A549 (cell line): ENCODE results near the gene TIGIT. TPM values are rescaled to one million over a fixed set of nuclear protein-coding genes. Genes with fewer than 3 reads are reported as not detected.

Source experiments
- ATAC-seq, 2 experiments: fragments of 200-7000 bp in 1 of 2; fragments of >200 bp in 1 of 2; cut with Nextera tagmentation in 1 of 2; cut with Tn5 transposase in 1 of 2; 3 replicates each; pipeline versions ENCODE4 v1.8.0 to v1.9.1; 2018 to 2020; ENCODE audit warnings: mild to moderate bottlenecking in 1 of 2, moderate library complexity in 1 of 2
- CTCF ChIA-PET: fragments of 300-600 bp; sonication (Branson Sonifier 250); formaldehyde crosslinking; extraction: SDS; loops from one replicate; lab custom pipeline; 2021; ENCODE audit warnings: antibody characterized with exemption, inconsistent platforms; lab: Yijun Ruan, JAX
- POLR2A ChIA-PET: fragments of 350-600 bp; formaldehyde crosslinking; extraction: SDS; loops from one replicate; lab custom pipeline; 2021; ENCODE audit warnings: antibody characterized with exemption, inconsistent platforms; lab: Yijun Ruan, JAX
- DNase-seq, 2 experiments: peaks; one replicate each; pipeline versions ENCODE4 v3.0.0 to v3.0.0-alpha.2; 2011 to 2016; ENCODE audit warnings: low read depth in 1 of 2, low spot score in 1 of 2
- FAIRE-seq: peaks from 2 replicates; lab custom pipeline; 2011; peaks lifted over from hg19 to GRCh38; lab: Jason Lieb, UNC
- H3K27ac ChIP-seq, 2 experiments: fragments of >200 bp; sonication (Bioruptor Twin); formaldehyde crosslinking; 3 replicates each; pipeline ENCODE4 v1.5.1; 2016 to 2017
- H3K4me1 ChIP-seq: fragments of >200 bp; sonication (Bioruptor Twin); formaldehyde crosslinking; 3 replicates; pipeline ENCODE4 v1.6.1; 2016
- H3K4me2 ChIP-seq: fragments of >200 bp; sonication (Bioruptor Twin); formaldehyde crosslinking; 3 replicates; pipeline ENCODE4 v1.6.1; 2016
- H3K4me3 ChIP-seq: fragments of >200 bp; sonication (Bioruptor Twin); formaldehyde crosslinking; 3 replicates; pipeline ENCODE4 v1.5.1; 2016
- H3K9me3 ChIP-seq: fragments of >200 bp; sonication (Bioruptor Twin); formaldehyde crosslinking; 3 replicates; pipeline ENCODE4 v1.6.1; 2016
- CHD2 ChIP-seq: fragments of 150-350 bp; IDR thresholded peaks from 2 replicates; pipeline ENCODE4 v1.6.1; 2014; ENCODE audit warnings: low read length; ENCODE audit not compliant: partially characterized antibody
- CHD4 ChIP-seq: fragments of 200-600 bp; sonication (generic); IDR thresholded peaks from 2 replicates; pipeline ENCODE4 v1.6.1; 2016; ENCODE audit warnings: antibody characterized with exemption, mild to moderate bottlenecking, borderline replicate concordance
- EHMT2 ChIP-seq: fragments of 200-600 bp; sonication (generic); IDR thresholded peaks from 2 replicates; pipeline ENCODE4 v1.6.1; 2016; ENCODE audit warnings: antibody characterized with exemption, low read depth, mild to moderate bottlenecking, moderate library complexity
- FOSB ChIP-seq: fragments of 250-450 bp; sonication (Bioruptor Pico); IDR thresholded peaks from 2 replicates; pipeline ENCODE4 v1.5.0; 2020; ENCODE audit warnings: mild to moderate bottlenecking, moderate library complexity
- FOSL2 ChIP-seq, 2 experiments: fragments of 450-650 bp in 1 of 2; fragments of >200 bp in 1 of 2; sonication (Bioruptor Twin) in 1 of 2; formaldehyde crosslinking; IDR thresholded peaks; 2 replicates each; pipeline versions ENCODE4 v1.5.0 to v1.6.1; 2016 to 2020; ENCODE audit warnings: mild to moderate bottlenecking in 1 of 2, moderate library complexity in 1 of 2
- FOXS1 ChIP-seq: fragments of 250-450 bp; sonication (Bioruptor Pico); IDR thresholded peaks from 2 replicates; pipeline ENCODE4 v1.5.0; 2020; ENCODE audit warnings: mild to moderate bottlenecking, moderate library complexity
- HDAC2 ChIP-seq: fragments of 200-600 bp; sonication (generic); IDR thresholded peaks from 2 replicates; pipeline ENCODE4 v1.6.1; 2016
- HEYL ChIP-seq: fragments of 250-450 bp; sonication (Bioruptor Pico); IDR thresholded peaks from 2 replicates; pipeline ENCODE4 v1.8.0; 2021; ENCODE audit warnings: mild to moderate bottlenecking, moderate library complexity
- HOXB5 ChIP-seq: fragments of 250-450 bp; sonication (Bioruptor Pico); IDR thresholded peaks from 2 replicates; pipeline ENCODE4 v1.5.0; 2020; ENCODE audit warnings: mild to moderate bottlenecking, moderate library complexity
- JUNB ChIP-seq: fragments of >200 bp; sonication (Bioruptor Twin); formaldehyde crosslinking; IDR thresholded peaks from 2 replicates; pipeline ENCODE4 v1.6.1; 2016
- KDM5A ChIP-seq: fragments of 200-600 bp; sonication (generic); IDR thresholded peaks from 2 replicates; pipeline ENCODE4 v1.6.1; 2016; ENCODE audit warnings: antibody characterized with exemption, mild to moderate bottlenecking
- MAX ChIP-seq: IDR thresholded peaks from 2 replicates; pipeline ENCODE4 v1.6.1; 2012
- MAZ ChIP-seq: fragments of 150-350 bp; IDR thresholded peaks from 2 replicates; pipeline ENCODE4 v1.6.1; 2014; ENCODE audit warnings: antibody characterized with exemption, low read depth, low read length, borderline replicate concordance
- MYC ChIP-seq: IDR thresholded peaks from 2 replicates; pipeline ENCODE4 v1.6.1; 2012; ENCODE audit warnings: mild to moderate bottlenecking, inconsistent platforms, low read length, improper control_type of control experiment, borderline replicate concordance
- NR3C1 ChIP-seq: fragments of >200 bp; sonication (Bioruptor Twin); formaldehyde crosslinking; IDR thresholded peaks from 3 replicates; pipeline ENCODE4 v1.6.1; 2017
- PBX3 ChIP-seq: IDR thresholded peaks from 2 replicates; pipeline ENCODE4 v1.6.1; 2012
- PHF8 ChIP-seq: fragments of 200-600 bp; sonication (generic); IDR thresholded peaks from 2 replicates; pipeline ENCODE4 v1.6.1; 2016; ENCODE audit warnings: low read depth, mild to moderate bottlenecking, antibody characterized with exemption, moderate library complexity, borderline replicate concordance
- POLR2A ChIP-seq: IDR thresholded peaks from 2 replicates; pipeline ENCODE4 v1.6.1; 2012; ENCODE audit warnings: mild to moderate bottlenecking, low read length
- POLR2AphosphoS2 ChIP-seq: conservative IDR thresholded peaks from 2 replicates; pipeline ENCODE4 v1.6.1; 2012; ENCODE audit warnings: low read length, improper control_type of control experiment, inconsistent platforms
- RARB ChIP-seq: fragments of 250-450 bp; sonication (Bioruptor Pico); IDR thresholded peaks from 2 replicates; pipeline ENCODE4 v1.8.0; 2021; ENCODE audit warnings: mild to moderate bottlenecking, moderate library complexity
- RFX5 ChIP-seq: fragments of 450-650 bp; IDR thresholded peaks from 2 replicates; pipeline ENCODE4 v1.7.1; 2014; ENCODE audit warnings: antibody characterized with exemption, mild to moderate bottlenecking, moderate library complexity
- TFCP2L1 ChIP-seq: fragments of 250-450 bp; sonication (Bioruptor Pico); IDR thresholded peaks from 2 replicates; pipeline ENCODE4 v1.5.0; 2021; ENCODE audit warnings: mild to moderate bottlenecking
- TP53 ChIP-seq: fragments of 250-450 bp; sonication (Bioruptor Pico); IDR thresholded peaks from 2 replicates; pipeline ENCODE4 v1.5.0; 2021; ENCODE audit warnings: mild to moderate bottlenecking, moderate library complexity
- ZC3H11A ChIP-seq: fragments of 450-650 bp; IDR thresholded peaks from 2 replicates; pipeline ENCODE4 v1.6.1; 2014; ENCODE audit warnings: antibody characterized with exemption, mild to moderate bottlenecking
- ZNF302 ChIP-seq: fragments of 250-450 bp; sonication (Bioruptor Pico); IDR thresholded peaks from 2 replicates; pipeline ENCODE4 v1.9.0; 2021; ENCODE audit warnings: inconsistent platforms, mild to moderate bottlenecking, moderate library complexity
- ZSCAN20 ChIP-seq: fragments of 250-450 bp; sonication (Bioruptor Pico); IDR thresholded peaks from 2 replicates; pipeline ENCODE4 v1.8.0; 2022; ENCODE audit warnings: mild to moderate bottlenecking, moderate library complexity
- WGBS: methylation state at CpG from one replicate; pipeline ENCODE4 v1.1.6; 2017; ENCODE audit errors: missing lambda C conversion rate; 5-methylcytosine and 5-hydroxymethylcytosine counted together
- polyA plus RNA-seq, 4 experiments: library from polyadenylated mRNA; depleted of rRNA in 3 of 4; stranded (reverse); fragments of >200 nt; fragmentation: RNase III in 1 of 4; extraction: RNeasy Plus Mini Kit Qiagen cat#74134 plus additional on column Dnase treatment in 1 of 4; gene quantifications; 2 replicates in 3 of 4; 3 replicates in 1 of 4; pipeline ENCODE4 v1.2.3, GENCODE V29; 2011 to 2017
- TF ChIP-seq, protein P1 (sequence below): fragments of 200-600 bp; sonication (generic); IDR thresholded peaks from 2 replicates; pipeline ENCODE4 v1.6.1; 2016; ENCODE audit warnings: antibody characterized with exemption, mild to moderate bottlenecking, moderate library complexity
- TF ChIP-seq, protein P2 (sequence below): fragments of 250-450 bp; sonication (Bioruptor Pico); IDR thresholded peaks from 2 replicates; pipeline ENCODE4 v1.5.0; 2020; ENCODE audit warnings: low read depth, mild to moderate bottlenecking, moderate library complexity

Gene TIGIT
- polyA plus RNA-seq, 2 of the 4 experiments (the other 2 are of a cell fraction): not detected

- POLR2A ChIA-PET: no interaction called here
- no peak overlapping the region for H3K4me2 ChIP-seq
- WGBS: 93% methylated on average over 4 of the region's 4 CpGs
- H3K4me1 ChIP-seq: no peaks in the 10 kb centered on the region
- no peak for FAIRE-seq
- H3K9me3 ChIP-seq: no peaks in the 10 kb centered on the region
- no peak for DNase-seq
- TF ChIP-seq FOSL2 (IDR thresholded peaks at IDR 0.05) (no peak), FOSL2 (CRISPR knock-in tag; IDR thresholded peaks at IDR 0.05) (no peak), RFX5 (no peak), EHMT2 (no peak), RARB (CRISPR knock-in tag) (no peak), MAX (no peak), JUNB (no peak), POLR2AphosphoS2 (no peak), FOSB (no peak), CHD4 (no peak), ZSCAN20 (CRISPR knock-in tag) (no peak), HDAC2 (no peak), KDM5A (no peak)
- CTCF ChIA-PET: no interaction called here
- no peak overlapping the region for H3K27ac ChIP-seq
- ATAC-seq: no peak
- no peak overlapping the region for H3K4me3 ChIP-seq
Measured at GRCh38 chr3:114333180-114333922, 39.5 kb downstream of the TIGIT start.

- ChIA-PET POLR2A (no interaction called here), CTCF (no interaction called here)
- H3K4me1 ChIP-seq: no peaks in the 10 kb centered on the region
- H3K9me3 ChIP-seq: no peaks in the 10 kb centered on the region
- TF ChIP-seq MAZ: no peak
- TF ChIP-seq MYC: no peak
- no peak for TF ChIP-seq NR3C1
- TF ChIP-seq RARB (CRISPR knock-in tag): no peak
- no peak for TF ChIP-seq FOXS1
- TF ChIP-seq HOXB5: no peak
- TF ChIP-seq PHF8: no peak
- TF ChIP-seq PBX3: no peak
- TF ChIP-seq, protein P1, sequence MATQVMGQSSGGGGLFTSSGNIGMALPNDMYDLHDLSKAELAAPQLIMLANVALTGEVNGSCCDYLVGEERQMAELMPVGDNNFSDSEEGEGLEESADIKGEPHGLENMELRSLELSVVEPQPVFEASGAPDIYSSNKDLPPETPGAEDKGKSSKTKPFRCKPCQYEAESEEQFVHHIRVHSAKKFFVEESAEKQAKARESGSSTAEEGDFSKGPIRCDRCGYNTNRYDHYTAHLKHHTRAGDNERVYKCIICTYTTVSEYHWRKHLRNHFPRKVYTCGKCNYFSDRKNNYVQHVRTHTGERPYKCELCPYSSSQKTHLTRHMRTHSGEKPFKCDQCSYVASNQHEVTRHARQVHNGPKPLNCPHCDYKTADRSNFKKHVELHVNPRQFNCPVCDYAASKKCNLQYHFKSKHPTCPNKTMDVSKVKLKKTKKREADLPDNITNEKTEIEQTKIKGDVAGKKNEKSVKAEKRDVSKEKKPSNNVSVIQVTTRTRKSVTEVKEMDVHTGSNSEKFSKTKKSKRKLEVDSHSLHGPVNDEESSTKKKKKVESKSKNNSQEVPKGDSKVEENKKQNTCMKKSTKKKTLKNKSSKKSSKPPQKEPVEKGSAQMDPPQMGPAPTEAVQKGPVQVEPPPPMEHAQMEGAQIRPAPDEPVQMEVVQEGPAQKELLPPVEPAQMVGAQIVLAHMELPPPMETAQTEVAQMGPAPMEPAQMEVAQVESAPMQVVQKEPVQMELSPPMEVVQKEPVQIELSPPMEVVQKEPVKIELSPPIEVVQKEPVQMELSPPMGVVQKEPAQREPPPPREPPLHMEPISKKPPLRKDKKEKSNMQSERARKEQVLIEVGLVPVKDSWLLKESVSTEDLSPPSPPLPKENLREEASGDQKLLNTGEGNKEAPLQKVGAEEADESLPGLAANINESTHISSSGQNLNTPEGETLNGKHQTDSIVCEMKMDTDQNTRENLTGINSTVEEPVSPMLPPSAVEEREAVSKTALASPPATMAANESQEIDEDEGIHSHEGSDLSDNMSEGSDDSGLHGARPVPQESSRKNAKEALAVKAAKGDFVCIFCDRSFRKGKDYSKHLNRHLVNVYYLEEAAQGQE: no peak
- no peak for TF ChIP-seq ZNF302 (CRISPR knock-in tag)
- TF ChIP-seq TP53: no peak
- TF ChIP-seq ZC3H11A: no peak
- TF ChIP-seq FOSB: no peak
- TF ChIP-seq POLR2A: no peak
- no peak for TF ChIP-seq TFCP2L1 (CRISPR knock-in tag)
- TF ChIP-seq, protein P2, sequence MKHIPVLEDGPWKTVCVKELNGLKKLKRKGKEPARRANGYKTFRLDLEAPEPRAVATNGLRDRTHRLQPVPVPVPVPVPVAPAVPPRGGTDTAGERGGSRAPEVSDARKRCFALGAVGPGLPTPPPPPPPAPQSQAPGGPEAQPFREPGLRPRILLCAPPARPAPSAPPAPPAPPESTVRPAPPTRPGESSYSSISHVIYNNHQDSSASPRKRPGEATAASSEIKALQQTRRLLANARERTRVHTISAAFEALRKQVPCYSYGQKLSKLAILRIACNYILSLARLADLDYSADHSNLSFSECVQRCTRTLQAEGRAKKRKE: no peak
- TF ChIP-seq CHD2: no peak
- no peak for TF ChIP-seq POLR2AphosphoS2
- TF ChIP-seq HEYL (CRISPR knock-in tag): no peak
- no peak overlapping the region for H3K4me2 ChIP-seq
- no peak for ATAC-seq
- no peak overlapping the region for H3K27ac ChIP-seq
- no peak for DNase-seq
- no peak overlapping the region for H3K4me3 ChIP-seq
- no peak for FAIRE-seq
- 95% methylated on average over 2 of the region's 2 CpGs for WGBS
Measured at GRCh38 chr3:114333923-114334240, 40.1 kb downstream of the TIGIT start.
